ENCODE results near the gene ZNF319.

DNA sequence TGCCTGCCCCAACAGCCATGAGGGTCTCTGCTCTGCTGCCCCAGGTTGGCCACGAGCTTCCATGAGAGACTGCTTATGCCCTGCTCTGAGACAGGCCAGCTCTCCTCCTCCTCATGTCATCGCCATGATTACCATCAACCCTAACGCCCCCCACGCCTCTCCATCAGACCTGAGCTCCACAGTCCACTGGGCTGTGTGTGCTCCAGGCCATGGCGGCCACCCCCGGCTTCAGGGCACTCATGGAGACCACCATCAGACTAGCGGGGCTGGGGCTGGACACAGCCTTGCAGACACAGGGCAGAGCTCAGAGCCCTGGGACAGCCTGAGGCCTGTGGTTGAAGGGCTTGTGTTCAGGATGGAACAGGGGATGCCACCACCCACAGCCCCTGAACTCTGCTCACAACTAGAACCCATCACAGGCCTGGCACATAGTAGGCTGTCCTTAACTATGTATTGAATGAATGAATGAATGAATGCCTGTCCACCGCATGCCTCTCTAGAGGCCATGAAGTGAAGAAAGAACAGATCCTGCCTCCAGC, 44.1 kb downstream of the ZNF319 start:
- TF ChIP-seq GATA2 (IDR thresholded peaks at IDR 0.05; ENCODE audit: low read depth, low read length) (no peak), GATA3 (IDR thresholded peaks at IDR 0.05; ENCODE audit: low read depth, low read length) (no peak)

Data from SH-SY5Y (cell line).